Stimulated activated CD4-positive, alpha-beta T cell treated with anti-CD3 and anti-CD28 coated beads, Interleukin-1b, Interleukin-23, amount 100 ng/mL, for 24 hours (primary cell): ENCODE results near the gene RHOU.
"Not testable (repeated sequence)": the region's sequence is repeated elsewhere in the genome, so short reads cannot be mapped to it uniquely, and the experiment has no call there.

Experiments used
- DNase-seq, 4 experiments: peaks; one replicate each; pipeline ENCODE4 v3.0.0-alpha.2; 2020; ENCODE audit warnings: low read depth in 4 of 4, low spot score in 1 of 4

Gene RHOU

GRCh38 chr1:228755800-228756199, 20.5 kb downstream of the RHOU start:
- DNase-seq = no peak

- DNase-seq = no peak
Measured at GRCh38 chr1:228756457-228756856, 21.2 kb downstream of the RHOU start.

GRCh38 chr1:228758447-228758846, 23.2 kb downstream of the RHOU start:
- DNase-seq = no peak

GRCh38 chr1:228760979-228761378, 25.7 kb downstream of the RHOU start:
- no peak for DNase-seq

- DNase-seq = no peak
Measured at GRCh38 chr1:228763561-228763960, 28.3 kb downstream of the RHOU start.

GRCh38 chr1:228765168-228765946, 30.1 kb downstream of the RHOU start:
- DNase-seq = peak in 1 of 4 experiments; percentile 2

- no peak for DNase-seq
Measured at GRCh38 chr1:228766788-228767187, 31.5 kb downstream of the RHOU start.

GRCh38 chr1:228767636-228768354, 32.5 kb downstream of the RHOU start:
- DNase-seq = no peak

- DNase-seq = no peak
Measured at GRCh38 chr1:228768355-228769000, 33.2 kb downstream of the RHOU start.

GRCh38 chr1:228770779-228771223, 35.5 kb downstream of the RHOU start:
- DNase-seq = no peak

- no peak for DNase-seq
Measured at GRCh38 chr1:228772516-228773212, 37.4 kb downstream of the RHOU start.

- not testable (repeated sequence) for DNase-seq
Measured at GRCh38 chr1:228775946-228776345, 40.7 kb downstream of the RHOU start.

GRCh38 chr1:228776449-228776848, 41.2 kb downstream of the RHOU start:
- no peak for DNase-seq

- no peak for DNase-seq
Measured at GRCh38 chr1:228777236-228777635, 42.0 kb downstream of the RHOU start.

GRCh38 chr1:228778026-228778425, 42.7 kb downstream of the RHOU start:
- no peak for DNase-seq

- no peak for DNase-seq
Measured at GRCh38 chr1:228778466-228778865, 43.2 kb downstream of the RHOU start.

- no peak for DNase-seq
Measured at GRCh38 chr1:228778961-228779360, 43.7 kb downstream of the RHOU start.

- no peak for DNase-seq
Measured at GRCh38 chr1:228781161-228781808, 46.0 kb downstream of the RHOU start.

- DNase-seq = no peak
Measured at GRCh38 chr1:228781809-228782661, 46.8 kb downstream of the RHOU start.
